GM19455 (cell line): Measurements from ENCODE around the gene NVL.
"Not testable (repeated sequence)": the region's sequence is repeated elsewhere in the genome, so short reads cannot be mapped to it uniquely, and the experiment has no call there.

Source experiments
- ATAC-seq: cut with Tn5 transposase; IDR thresholded peaks from one replicate; pipeline ENCODE4 v1.9.1; 2021; ENCODE audit not compliant: unreplicated experiment

The NVL gene

GRCh38 chr1:224329842-224330753 lies at the start of gene NVL:
Gene NVL (minus strand): TSS chr1:224330172. CDS start chr1:224330127, 45 bp downstream.
- peak; percentile 81 for ATAC-seq

- ATAC-seq = no peak
Measured at GRCh38 chr1:224378855-224379631, 49.1 kb upstream of the NVL start.

- ATAC-seq = peak; percentile 46
Measured at GRCh38 chr1:224377676-224378006, 47.7 kb upstream of the NVL start.

GRCh38 chr1:224375059-224375458 lies 45.1 kb upstream of the NVL start:
- no peak for ATAC-seq

GRCh38 chr1:224373008-224373590 lies 43.1 kb upstream of the NVL start:
- no peak for ATAC-seq

GRCh38 chr1:224368409-224368808 lies 38.4 kb upstream of the NVL start:
- ATAC-seq = peak; percentile 75

- ATAC-seq = no peak
Measured at GRCh38 chr1:224359207-224359606, 29.2 kb upstream of the NVL start.

GRCh38 chr1:224358237-224358636 lies 28.3 kb upstream of the NVL start:
- no peak for ATAC-seq

GRCh38 chr1:224357626-224358124 lies 27.7 kb upstream of the NVL start:
- ATAC-seq = no peak

DNA sequence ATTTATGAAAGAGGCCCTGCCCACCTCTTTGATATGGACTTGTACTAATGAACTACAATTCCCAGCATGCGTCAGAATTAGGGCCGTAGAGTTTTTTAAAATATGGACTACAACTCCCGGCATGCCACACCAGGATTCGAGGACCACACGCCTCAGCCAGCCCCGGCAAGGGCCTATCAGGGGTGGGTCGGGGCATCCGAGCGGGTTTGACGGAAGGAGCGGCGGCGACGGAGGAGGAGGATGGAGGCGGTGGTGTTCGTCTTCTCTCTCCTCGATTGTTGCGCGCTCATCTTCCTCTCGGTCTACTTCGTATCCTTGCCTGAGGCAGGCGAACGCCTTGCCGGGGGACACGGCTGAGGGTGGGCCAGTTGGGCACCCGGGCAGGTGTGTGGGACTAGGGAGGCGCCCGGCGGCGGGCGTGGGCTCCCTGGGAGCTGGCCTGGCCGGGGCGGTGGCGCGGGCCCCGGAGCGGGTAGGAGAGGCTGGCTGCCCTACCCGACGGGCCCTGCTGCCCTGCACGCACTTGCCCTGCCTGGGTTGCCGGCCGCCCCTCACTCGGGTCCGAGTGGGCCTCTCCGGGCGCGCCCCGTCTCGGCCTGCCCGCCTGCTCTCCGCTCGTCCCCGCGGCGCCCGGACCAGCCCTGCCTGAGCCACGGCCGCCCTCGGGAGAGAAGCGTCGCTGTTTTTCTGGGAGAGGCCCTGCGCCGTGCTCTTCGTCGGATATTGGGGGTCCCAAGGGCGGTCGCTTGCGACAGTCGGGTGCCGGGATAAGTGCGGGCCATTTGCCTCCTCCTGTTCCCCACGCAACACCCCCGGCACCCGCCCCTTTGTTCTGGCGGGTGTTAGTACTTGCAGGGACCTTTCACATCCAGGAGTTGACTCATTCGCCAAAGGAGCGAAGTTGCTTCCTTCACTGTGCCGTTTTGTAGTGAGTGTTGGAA lies 27.0 kb upstream of the NVL start, which contains the start of gene CNIH4:
TSS of gene CNIH4 (plus strand) at position 195 of the 941 bp plus-strand sequence. CDS start at position 241, 46 bp downstream.
- ATAC-seq = peak; percentile 98

DNA sequence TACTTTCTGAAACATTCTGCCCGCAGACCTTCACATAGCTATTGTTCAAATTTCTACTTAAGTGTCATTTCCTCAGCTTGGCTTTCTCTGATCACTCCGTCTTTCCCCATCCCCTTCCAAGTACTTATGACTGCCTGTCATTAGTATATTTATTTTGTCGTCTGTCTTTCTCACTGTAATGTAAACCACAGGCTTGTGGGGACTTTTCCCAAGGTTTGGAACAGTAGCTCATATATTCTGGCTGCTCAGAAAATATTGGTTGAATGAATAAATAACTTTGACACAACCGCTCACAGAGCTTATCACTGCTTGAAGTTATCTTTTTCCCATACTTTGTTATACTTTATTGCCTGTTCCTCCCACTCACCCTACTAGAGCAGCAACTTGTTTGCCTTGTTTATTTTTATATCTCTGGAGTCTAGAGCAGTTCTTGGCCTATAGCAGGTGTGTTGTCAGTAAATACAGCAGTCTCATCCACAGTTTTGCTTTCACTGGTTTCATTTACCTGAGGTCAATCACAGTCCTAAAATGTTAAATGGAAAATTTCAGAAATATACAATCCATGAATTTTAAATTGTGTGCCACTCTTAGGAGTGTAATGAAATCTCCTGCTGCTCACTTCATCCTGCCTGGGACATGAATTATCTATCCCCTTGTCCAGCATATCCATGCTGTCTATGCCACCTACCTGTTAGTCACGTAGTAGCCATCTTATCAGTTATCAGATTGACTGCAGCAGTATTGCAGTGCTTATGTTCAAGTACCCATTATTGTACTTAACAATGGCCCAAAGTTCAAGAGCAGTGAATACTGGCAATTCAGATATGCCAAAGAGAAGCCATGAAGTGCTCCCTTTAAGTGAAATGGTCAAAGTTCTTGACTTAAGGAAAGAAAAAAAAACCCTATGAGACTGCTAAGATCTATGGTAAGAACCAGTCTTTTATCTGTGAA lies 24.3 kb upstream of the NVL start:
- ATAC-seq = no peak

DNA sequence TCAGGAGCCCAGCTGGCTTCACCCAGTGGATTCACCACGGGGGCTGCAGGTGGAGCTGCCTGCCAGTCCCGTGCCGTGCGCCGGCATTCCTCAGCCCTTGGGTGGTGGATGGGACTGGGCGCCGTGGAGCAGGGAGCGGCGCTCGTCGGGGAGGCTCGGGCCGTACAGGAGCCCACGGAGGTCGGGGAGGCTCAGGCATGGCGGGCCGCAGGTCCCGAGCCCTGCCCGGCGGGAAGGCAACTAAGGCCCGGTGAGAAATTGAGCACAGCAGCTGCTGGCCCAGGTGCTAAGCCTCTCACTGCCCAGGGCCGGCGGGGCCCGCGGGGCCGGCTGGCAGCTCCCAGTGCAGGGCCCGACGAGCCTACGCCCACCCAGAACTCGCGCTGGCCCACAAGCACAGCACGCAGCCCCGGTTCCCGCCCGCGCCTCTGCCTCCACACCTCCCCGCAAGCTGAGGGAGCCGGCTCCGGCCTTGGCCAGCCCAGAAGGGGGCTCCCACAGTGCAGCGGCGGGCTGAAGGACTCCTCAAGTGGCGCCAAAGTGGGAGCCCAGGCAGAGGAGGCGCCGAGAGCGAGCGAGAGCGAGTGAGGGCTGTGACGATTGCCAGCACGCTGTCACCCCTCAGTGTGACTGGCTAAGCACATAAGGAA lies 22.6 kb upstream of the NVL start:
- not testable (repeated sequence) for ATAC-seq

GRCh38 chr1:224349716-224350115 lies 19.7 kb upstream of the NVL start:
- not testable (repeated sequence) for ATAC-seq

- ATAC-seq = no peak
Measured at GRCh38 chr1:224348137-224348536, 18.2 kb upstream of the NVL start.

GRCh38 chr1:224343679-224344078 lies 13.7 kb upstream of the NVL start:
- no peak for ATAC-seq

DNA sequence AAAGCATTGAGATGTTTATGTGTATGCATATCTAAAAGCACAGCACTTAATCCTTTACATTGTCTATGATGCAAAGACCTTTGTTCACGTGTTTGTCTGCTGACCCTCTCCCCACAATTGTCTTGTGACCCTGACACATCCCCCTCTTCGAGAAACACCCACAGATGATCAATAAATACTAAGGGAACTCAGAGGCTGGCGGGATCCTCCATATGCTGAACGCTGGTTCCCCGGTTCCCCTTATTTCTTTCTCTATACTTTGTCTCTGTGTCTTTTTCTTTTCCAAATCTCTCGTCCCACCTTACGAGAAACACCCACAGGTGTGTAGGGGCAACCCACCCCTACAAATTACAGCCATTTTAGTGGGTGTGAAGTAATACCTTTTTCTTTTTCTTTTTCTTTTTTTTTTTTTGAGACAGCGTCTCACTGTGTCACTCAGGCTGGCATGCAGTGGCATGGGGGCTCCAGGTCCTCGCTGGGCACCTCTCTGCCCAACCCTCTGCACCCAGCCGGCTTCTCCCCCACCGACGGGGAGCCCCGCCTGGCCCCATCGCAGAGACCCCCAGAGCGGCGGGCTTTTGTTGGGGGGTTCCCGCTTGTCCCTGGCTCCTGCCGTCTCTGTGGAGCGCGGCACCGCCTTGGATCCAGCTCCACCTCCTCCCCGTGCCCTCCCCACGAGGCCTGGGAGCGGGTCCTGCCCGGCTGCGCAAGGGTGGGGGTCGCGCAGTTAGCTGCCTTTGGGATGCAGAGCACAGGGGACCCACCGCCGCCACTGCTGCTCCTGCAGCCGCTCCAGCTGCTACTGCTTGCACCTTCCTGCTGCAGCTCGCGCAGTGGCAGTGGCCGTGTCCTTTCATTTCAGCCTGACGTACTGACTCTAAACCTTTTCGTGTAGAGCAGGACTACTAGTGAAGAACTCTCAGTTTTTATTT lies 10.7 kb upstream of the NVL start:
- ATAC-seq = peak; percentile 63

DNA sequence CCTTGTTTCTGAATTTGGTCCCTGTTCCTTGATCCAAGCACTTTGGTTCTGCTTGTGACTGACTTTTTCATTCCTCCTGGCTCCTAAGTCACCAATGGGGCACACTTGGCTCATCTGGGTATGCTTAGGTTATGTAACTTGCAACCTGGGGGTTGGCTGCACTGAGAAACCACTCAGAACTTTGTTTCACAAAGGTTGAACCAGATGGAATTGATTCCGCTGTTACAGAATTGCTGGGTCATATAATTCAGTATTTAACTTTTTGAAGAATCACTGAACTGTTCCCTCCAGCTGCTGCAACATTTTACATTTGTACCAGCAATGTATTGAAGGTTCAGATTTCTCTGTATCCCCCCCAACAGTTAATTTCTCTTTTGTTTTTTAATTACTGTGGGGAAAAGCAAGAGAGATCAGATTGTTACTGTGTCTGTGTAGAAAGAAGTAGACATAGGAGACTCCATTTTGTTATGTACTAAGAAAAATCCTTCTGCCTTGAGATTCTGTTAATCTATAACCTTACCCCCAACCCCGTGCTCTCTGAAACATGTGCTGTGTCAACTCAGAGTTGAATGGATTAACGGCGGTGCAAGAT lies 9.6 kb upstream of the NVL start:
- no peak for ATAC-seq
